WTC11 (cell line): ENCODE results near the gene AUP1. TPM values are rescaled to one million over a fixed set of nuclear protein-coding genes. Genes with fewer than 3 reads are reported as not detected.

Experiments used
- ATAC-seq: fragments of 200-7000 bp; cut with Tn5 transposase; 2 replicates; pipeline ENCODE4 v1.10.0; 2021; ENCODE audit warnings: mild to moderate bottlenecking, moderate library complexity
- CTCF ChIA-PET: fragments of 300-600 bp; sonication (Branson Sonifier 250); formaldehyde crosslinking; loops from one replicate; lab custom pipeline; 2021; ENCODE audit warnings: antibody characterized with exemption; lab: Charles Lee
- POLR2A ChIA-PET: fragments of 350-600 bp; sonication (Branson Sonifier 250); formaldehyde crosslinking; loops from one replicate; lab custom pipeline; 2021; ENCODE audit warnings: antibody characterized with exemption; lab: Charles Lee
- DNase-seq: peaks from one replicate; pipeline ENCODE4 v3.0.0; 2021; ENCODE audit warnings: low spot score
- H3K27ac Mint-ChIP-seq: 2 replicates; pipeline ENCODE4 v1.8.0; 2021; ENCODE audit warnings: mixed read lengths
- H3K27me3 Mint-ChIP-seq: 2 replicates; pipeline ENCODE4 v1.8.0; 2021; ENCODE audit warnings: low read depth, mild to moderate bottlenecking, moderate library complexity, mixed read lengths
- H3K36me3 Mint-ChIP-seq: 2 replicates; pipeline ENCODE4 v1.8.0; 2021; ENCODE audit warnings: mixed read lengths
- H3K4me1 Mint-ChIP-seq: 2 replicates; pipeline ENCODE4 v1.8.0; 2022; ENCODE audit warnings: mixed read lengths
- H3K4me3 Mint-ChIP-seq: 2 replicates; pipeline ENCODE4 v1.8.0; 2021; ENCODE audit warnings: mild to moderate bottlenecking, moderate library complexity, mixed read lengths
- H3K9me3 Mint-ChIP-seq: 2 replicates; pipeline ENCODE4 v1.8.0; 2021; ENCODE audit warnings: mixed read lengths
- AFF4 ChIP-seq: sonication (generic); formaldehyde crosslinking; IDR thresholded peaks from 2 replicates; pipeline ENCODE4 v1.8.1; 2023; ENCODE audit warnings: mild to moderate bottlenecking, missing genetic modification reagents, borderline replicate concordance
- ATF1 ChIP-seq: sonication (generic); formaldehyde crosslinking; IDR thresholded peaks from 2 replicates; pipeline ENCODE4 v1.8.1; 2023; ENCODE audit warnings: mild to moderate bottlenecking, moderate library complexity, missing genetic modification reagents
- ATF3 ChIP-seq: sonication (generic); formaldehyde crosslinking; conservative IDR thresholded peaks from 2 replicates; pipeline ENCODE4 v1.8.1; 2022; ENCODE audit warnings: mild to moderate bottlenecking, missing genetic modification reagents
- CBFB ChIP-seq: sonication (generic); formaldehyde crosslinking; IDR thresholded peaks from 2 replicates; pipeline ENCODE4 v1.8.1; 2022; ENCODE audit warnings: mild to moderate bottlenecking, low read depth, missing genetic modification reagents
- CTCF ChIP-seq: fragments of 200-600 bp; IDR thresholded peaks from 2 replicates; pipeline ENCODE4 v1.8.0; 2022; ENCODE audit warnings: antibody characterized with exemption
- EMX1 ChIP-seq: fragments of 250-450 bp; sonication (Bioruptor Pico); IDR thresholded peaks from 2 replicates; pipeline ENCODE4 v1.8.0; 2021; ENCODE audit warnings: mild to moderate bottlenecking
- FOXP4 ChIP-seq: sonication (generic); formaldehyde crosslinking; IDR thresholded peaks from 2 replicates; pipeline ENCODE4 v1.8.0; 2022; ENCODE audit warnings: mild to moderate bottlenecking, missing genetic modification reagents
- GABPB1 ChIP-seq: sonication (generic); formaldehyde crosslinking; IDR thresholded peaks from 2 replicates; pipeline ENCODE4 v1.8.1; 2023; ENCODE audit warnings: mild to moderate bottlenecking, missing genetic modification reagents
- GTF2I ChIP-seq: fragments of 250-450 bp; sonication (Bioruptor Pico); conservative IDR thresholded peaks from 2 replicates; pipeline ENCODE4 v1.4.0; 2021; ENCODE audit warnings: mild to moderate bottlenecking
- IRF2 ChIP-seq: sonication (generic); formaldehyde crosslinking; IDR thresholded peaks from 2 replicates; pipeline ENCODE4 v1.8.0; 2022; ENCODE audit warnings: low read depth, missing genetic modification reagents, borderline replicate concordance
- PRRX2 ChIP-seq: fragments of 250-450 bp; sonication (Bioruptor Pico); IDR thresholded peaks from 2 replicates; pipeline ENCODE4 v1.8.0; 2021; ENCODE audit warnings: mild to moderate bottlenecking
- RORB ChIP-seq: fragments of 250-450 bp; sonication (Bioruptor Pico); IDR thresholded peaks from 2 replicates; pipeline ENCODE4 v1.9.0; 2021; ENCODE audit warnings: mild to moderate bottlenecking
- SP1 ChIP-seq: sonication (generic); formaldehyde crosslinking; conservative IDR thresholded peaks from 2 replicates; pipeline ENCODE4 v1.8.1; 2022; ENCODE audit warnings: missing genetic modification reagents
- USF2 ChIP-seq: sonication (generic); formaldehyde crosslinking; IDR thresholded peaks from 2 replicates; pipeline ENCODE4 v1.8.1; 2023; ENCODE audit warnings: mild to moderate bottlenecking, missing genetic modification reagents, moderate library complexity
- ZBTB21 ChIP-seq: sonication (generic); formaldehyde crosslinking; IDR thresholded peaks from 2 replicates; pipeline ENCODE4 v1.8.1; 2023; ENCODE audit warnings: mild to moderate bottlenecking, missing genetic modification reagents, borderline replicate concordance
- ZNF232 ChIP-seq: sonication (generic); formaldehyde crosslinking; IDR thresholded peaks from 2 replicates; pipeline ENCODE4 v1.8.0; 2022; ENCODE audit warnings: mild to moderate bottlenecking, missing genetic modification reagents
- ZNF317 ChIP-seq: sonication (generic); formaldehyde crosslinking; IDR thresholded peaks from 2 replicates; pipeline ENCODE4 v1.8.1; 2023; ENCODE audit warnings: low read depth, mild to moderate bottlenecking, moderate library complexity, missing genetic modification reagents, borderline replicate concordance
- ZNF396 ChIP-seq: fragments of 250-450 bp; sonication (Bioruptor Pico); IDR thresholded peaks from 2 replicates; pipeline ENCODE4 v1.8.0; 2021; ENCODE audit warnings: mild to moderate bottlenecking, moderate library complexity, borderline replicate concordance
- ZNF416 ChIP-seq: fragments of 250-450 bp; sonication (Bioruptor Pico); IDR thresholded peaks from 2 replicates; pipeline ENCODE4 v1.9.0; 2021; ENCODE audit warnings: mild to moderate bottlenecking, inconsistent platforms
- ZNF425 ChIP-seq: fragments of 250-450 bp; sonication (Bioruptor Pico); conservative IDR thresholded peaks from 2 replicates; pipeline ENCODE4 v1.9.0; 2021; ENCODE audit warnings: mild to moderate bottlenecking
- ZNF512 ChIP-seq: sonication (generic); formaldehyde crosslinking; IDR thresholded peaks from 2 replicates; pipeline ENCODE4 v1.8.1; 2022; ENCODE audit warnings: missing genetic modification reagents, borderline replicate concordance
- total RNA-seq: library from RNA; stranded (reverse); gene quantifications from 3 replicates; pipeline ENCODE4 v1.2.3, GENCODE V29; 2021

Gene AUP1
- total RNA-seq, 1 experiment from 2014 or later: 84.9 TPM

GRCh38 chr2:74493546-74493945 lies 36.0 kb downstream of the AUP1 start:
- no peak overlapping the region for H3K4me3 Mint-ChIP-seq
- H3K9me3 Mint-ChIP-seq: no peaks in the 10 kb centered on the region
- TF ChIP-seq GTF2I (CRISPR knock-in tag) (no peak), SP1 (CRISPR knock-in tag) (no peak), ZNF512 (CRISPR knock-in tag) (no peak), IRF2 (CRISPR knock-in tag) (no peak), ZNF396 (CRISPR knock-in tag) (no peak), ZNF425 (CRISPR knock-in tag) (no peak), ATF1 (CRISPR knock-in tag) (no peak), ZNF232 (CRISPR knock-in tag) (no peak), GABPB1 (CRISPR knock-in tag) (no peak), ZBTB21 (CRISPR knock-in tag) (no peak), CTCF (no peak), PRRX2 (no peak), AFF4 (no peak), ZNF317 (no peak)
- H3K4me1 Mint-ChIP-seq: peaks cover 12% of the 10 kb centered on the region
- ChIA-PET CTCF (interaction anchor here (1.0 kb wide), 1 partner anchor 10 kb away, joined by 3 read pairs; the partner anchor contains the start of genes CCDC142 and TTC31), POLR2A (interaction anchor here (1.0 kb wide), 1 partner anchor 9 kb away, joined by 3 read pairs; no protein-coding TSS in a partner anchor)
- DNase-seq (no peak), ATAC-seq (no peak)
- peaks cover 39% of the 10 kb centered on the region for H3K36me3 Mint-ChIP-seq
- no peak overlapping the region for H3K27ac Mint-ChIP-seq
- peaks cover 44% of the 10 kb centered on the region for H3K27me3 Mint-ChIP-seq

GRCh38 chr2:74491648-74492544 lies 37.6 kb downstream of the AUP1 start:
- no peaks in the 10 kb centered on the region for H3K9me3 Mint-ChIP-seq
- no peak for ATAC-seq
- H3K4me3 Mint-ChIP-seq: no peak overlapping the region
- no peaks in the 10 kb centered on the region for H3K4me1 Mint-ChIP-seq
- peaks cover 28% of the 10 kb centered on the region for H3K27me3 Mint-ChIP-seq
- no peak overlapping the region for H3K27ac Mint-ChIP-seq
- peaks cover 40% of the 10 kb centered on the region for H3K36me3 Mint-ChIP-seq
- DNase-seq: no peak
- POLR2A ChIA-PET: no interaction called here
- CTCF ChIA-PET: no interaction called here
- TF ChIP-seq CBFB (CRISPR knock-in tag): no peak
- TF ChIP-seq ATF3 (CRISPR knock-in tag): no peak
- no peak for TF ChIP-seq FOXP4 (CRISPR knock-in tag)
- no peak for TF ChIP-seq ZNF416 (CRISPR knock-in tag)
- TF ChIP-seq RORB (CRISPR knock-in tag): no peak
- no peak for TF ChIP-seq USF2 (CRISPR knock-in tag)
- no peak for TF ChIP-seq EMX1 (CRISPR knock-in tag)
